Urothelium cell line (cell line): ENCODE results near the gene NAPB.
"Not testable (repeated sequence)": the region's sequence is repeated elsewhere in the genome, so short reads cannot be mapped to it uniquely, and the experiment has no call there.

Experiments used
- DNase-seq: peaks from one replicate; pipeline ENCODE4 v3.0.0; 2011; ENCODE audit warnings: low spot score, mixed read lengths
- FAIRE-seq: peaks from 2 replicates; lab custom pipeline; 2011; peaks lifted over from hg19 to GRCh38; lab: Jason Lieb, UNC

Gene NAPB

GRCh38 chr20:23420943-23421931, at the start of gene NAPB:
Gene NAPB, minus strand, starts transcription at chr20:23421488. Its CDS starts 86 bp downstream, at chr20:23421402.
- peak; percentile 97 for DNase-seq
- FAIRE-seq, result peak; percentile 86

DNA sequence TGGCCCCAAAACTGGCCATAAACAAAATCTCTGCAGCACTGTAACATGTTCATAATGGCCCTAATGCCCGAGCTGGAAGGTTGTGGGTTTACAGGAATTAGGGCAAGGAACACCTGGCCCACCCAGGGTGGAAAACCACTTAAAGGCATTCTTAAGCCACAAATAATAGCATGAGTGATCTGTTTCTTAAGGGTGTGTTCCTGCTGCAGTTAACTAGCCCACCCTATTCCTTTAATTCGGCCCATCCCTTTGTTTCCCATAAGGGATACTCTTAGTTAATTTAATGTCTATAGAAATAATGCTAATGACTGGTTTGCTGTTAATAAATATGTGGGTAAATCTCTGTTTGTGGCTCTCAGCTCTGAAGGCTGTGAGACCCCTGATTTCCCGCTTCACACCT, 45.7 kb upstream of the NAPB start:
- DNase-seq, FAIRE-seq: not testable (repeated sequence)

GRCh38 chr20:23461180-23461579, 39.9 kb upstream of the NAPB start:
- no peak for FAIRE-seq
- no peak for DNase-seq

DNA sequence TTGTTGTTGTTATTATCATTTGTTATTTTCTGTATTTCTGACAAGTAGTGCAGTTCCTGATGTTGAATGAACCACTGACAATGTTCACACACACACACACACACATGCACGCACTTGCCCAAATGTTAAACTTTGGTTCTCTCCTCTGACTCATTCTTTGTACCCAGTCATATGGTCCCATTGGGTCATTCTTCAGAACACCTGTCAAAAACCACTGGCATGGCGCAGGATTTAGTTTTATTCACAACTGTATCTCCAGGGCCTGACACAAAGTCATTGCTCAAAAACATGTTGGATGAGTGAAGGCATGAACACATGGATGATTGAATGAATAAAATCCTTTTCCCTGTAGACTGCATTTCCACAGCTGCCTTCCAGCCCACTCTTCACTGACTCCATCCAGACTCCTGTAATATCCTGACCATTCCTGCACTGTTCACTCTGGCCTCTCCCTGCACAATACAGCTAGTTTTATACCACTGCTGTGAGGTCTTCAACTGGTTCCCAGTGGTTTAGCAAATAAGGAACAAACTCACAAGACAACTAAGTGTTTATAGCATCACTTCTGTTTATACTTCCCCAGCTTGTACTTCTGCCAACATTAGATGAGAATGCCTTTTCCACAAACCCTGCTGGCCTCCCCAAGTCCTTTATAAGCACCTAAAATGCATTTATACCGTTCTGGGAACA, 38.3 kb upstream of the NAPB start:
- no peak for FAIRE-seq
- DNase-seq, result no peak

DNA sequence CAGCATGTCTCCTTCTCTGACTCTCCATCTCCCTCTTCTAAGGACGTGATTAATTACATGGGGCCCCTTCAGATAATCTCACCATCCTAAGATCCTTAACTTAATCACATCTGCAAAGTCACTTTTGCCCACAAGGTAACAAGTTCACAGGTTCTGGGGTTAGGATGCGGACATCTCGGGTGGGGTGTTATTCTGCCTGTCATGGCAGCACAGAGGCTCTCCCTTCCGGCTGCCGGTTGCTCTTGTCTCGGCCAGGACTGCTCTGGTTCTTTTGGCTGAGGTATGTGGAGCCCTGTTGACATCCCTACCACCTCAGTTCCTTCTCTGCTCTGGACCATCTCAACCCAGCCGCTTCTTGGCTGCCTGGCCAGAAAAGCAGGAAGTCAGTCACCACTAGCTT, 35.6 kb upstream of the NAPB start:
- DNase-seq (no peak), FAIRE-seq (no peak)

DNA sequence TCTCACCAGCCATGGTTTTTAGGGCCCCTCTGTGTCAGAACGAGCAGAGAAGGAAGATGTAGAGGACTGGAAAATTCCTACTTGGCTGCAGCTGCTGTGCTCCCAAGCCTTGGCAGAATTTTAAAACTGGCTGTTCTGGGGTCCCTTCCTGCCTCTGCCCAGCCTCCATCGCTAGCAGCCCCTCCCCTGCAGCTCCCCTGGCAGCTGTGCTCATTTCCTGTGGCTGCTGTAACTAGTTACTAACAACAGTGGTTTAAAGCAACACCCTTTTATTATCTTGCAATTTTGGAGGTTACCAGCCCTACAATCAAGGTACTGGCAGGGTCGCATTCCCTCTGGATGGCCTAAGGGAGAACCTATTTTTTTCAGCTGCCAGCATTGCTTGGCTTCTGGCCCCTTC, 35.1 kb upstream of the NAPB start:
- FAIRE-seq (no peak), DNase-seq (no peak)

DNA sequence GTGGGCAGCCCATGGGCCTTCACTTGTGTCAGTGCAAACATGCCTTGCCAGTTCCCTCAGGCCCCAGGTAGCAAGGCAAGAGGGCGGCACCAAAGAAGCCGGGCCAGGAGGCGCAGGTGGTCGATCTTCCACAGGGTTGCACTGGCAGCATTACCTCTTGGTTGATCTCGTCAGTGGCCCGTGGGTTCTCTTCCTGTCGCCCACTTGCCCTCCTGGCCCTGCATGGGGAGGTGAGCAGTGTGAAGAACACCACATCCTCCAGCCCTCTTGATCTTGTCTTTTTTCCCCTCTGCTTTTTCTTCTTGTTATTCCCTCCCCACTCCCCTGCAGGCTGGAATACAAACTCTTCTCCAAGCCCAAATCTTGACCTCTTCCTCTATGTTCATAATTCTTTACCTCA, 34.4 kb upstream of the NAPB start:
- FAIRE-seq (no peak), DNase-seq (no peak)

- DNase-seq (no peak), FAIRE-seq (no peak)
Observed at GRCh38 chr20:23454816-23455215, 33.5 kb upstream of the NAPB start.

DNA sequence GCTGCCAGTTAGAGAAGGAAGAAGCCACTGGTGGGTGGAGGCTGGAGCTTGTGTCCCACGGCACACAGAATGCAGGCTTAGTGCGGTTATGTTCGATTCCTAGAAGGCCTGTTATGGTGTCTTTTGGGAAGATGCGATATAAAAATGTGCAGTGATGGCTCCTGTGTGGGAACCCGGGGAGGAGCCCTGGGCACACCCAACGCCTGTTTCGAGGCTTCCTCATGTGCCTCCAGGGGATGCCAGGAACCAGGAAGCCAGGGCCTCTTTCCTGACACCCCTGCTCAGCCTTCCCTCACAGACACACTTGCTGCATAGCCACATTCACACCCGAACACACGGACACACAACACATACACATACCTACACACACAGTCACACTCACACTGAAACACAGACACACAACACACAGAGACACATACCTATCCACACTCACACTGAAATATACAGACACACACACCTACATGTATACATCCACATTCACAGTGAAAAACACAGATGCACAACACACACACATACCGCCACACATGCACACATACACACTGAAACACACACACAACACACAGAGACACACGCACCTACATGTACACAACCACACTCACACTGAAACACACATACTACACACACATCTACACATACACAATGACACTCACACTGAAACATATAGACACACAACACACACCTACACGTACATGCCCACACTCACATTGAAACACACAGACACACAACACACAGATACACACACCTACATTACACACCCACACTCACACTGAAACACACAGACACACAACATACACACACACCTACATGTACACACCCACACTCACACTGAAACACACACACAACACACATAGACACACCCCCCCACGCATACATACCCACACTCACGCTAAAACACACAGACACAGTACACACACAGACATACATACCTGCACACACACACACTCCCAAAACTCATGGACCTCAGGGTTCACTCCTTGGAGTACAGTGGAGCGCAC, 32.6 kb upstream of the NAPB start:
- no peak for DNase-seq
- peak; percentile 99 for FAIRE-seq

- no peak for FAIRE-seq
Observed at GRCh38 chr20:23452776-23453175, 31.5 kb upstream of the NAPB start, which contains the start of gene CST11. Gene CST11, minus strand, starts transcription at chr20:23452876. Its CDS starts 65 bp downstream, at chr20:23452811.

GRCh38 chr20:23451956-23452487, 30.7 kb upstream of the NAPB start:
- no peak for FAIRE-seq
- DNase-seq, result no peak

More at GRCh38 chr20:23452776-23453175, 31.5 kb upstream of the NAPB start, which contains the start of gene CST11:
- DNase-seq, result no peak

DNA sequence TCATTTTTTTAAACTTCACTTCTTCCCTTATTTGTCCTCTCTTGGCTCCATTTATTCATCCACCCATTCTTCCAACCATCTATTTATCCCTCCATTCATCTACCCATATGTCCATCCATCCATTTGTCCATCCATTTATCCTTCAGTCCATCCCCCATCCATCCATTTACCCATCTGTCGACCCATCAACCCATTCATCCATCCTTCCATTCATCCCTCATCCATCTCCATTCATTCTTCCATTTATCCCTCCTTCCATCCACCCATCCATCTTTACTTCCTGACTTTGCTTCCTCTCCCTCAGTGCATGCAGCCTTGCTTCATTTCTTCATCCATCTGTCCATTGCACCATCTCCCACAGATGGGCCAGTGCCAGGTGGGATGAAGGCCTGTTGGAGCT, 29.6 kb upstream of the NAPB start:
- DNase-seq (no peak), FAIRE-seq (no peak)

DNA sequence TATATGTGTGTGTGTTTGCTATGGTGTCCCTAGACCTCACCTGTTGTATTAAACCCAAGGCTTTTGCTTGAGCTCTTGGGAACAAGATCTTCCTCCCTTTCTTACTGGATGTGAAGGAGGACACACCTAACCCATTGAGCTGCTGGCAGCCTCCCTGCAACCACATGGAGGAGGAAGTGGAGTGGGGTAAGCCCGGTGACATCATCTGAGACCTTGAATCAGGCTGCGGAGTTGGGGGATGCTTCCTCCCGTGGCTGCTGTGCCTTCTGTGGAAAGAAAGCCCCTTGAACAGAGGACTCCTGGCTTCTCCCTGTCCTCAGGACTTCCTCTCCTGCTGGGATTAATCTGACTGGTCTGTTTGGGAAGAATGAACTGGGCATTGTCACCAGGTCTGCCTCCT, 28.1 kb upstream of the NAPB start:
- DNase-seq, result no peak
- FAIRE-seq, result peak; percentile 17

DNA sequence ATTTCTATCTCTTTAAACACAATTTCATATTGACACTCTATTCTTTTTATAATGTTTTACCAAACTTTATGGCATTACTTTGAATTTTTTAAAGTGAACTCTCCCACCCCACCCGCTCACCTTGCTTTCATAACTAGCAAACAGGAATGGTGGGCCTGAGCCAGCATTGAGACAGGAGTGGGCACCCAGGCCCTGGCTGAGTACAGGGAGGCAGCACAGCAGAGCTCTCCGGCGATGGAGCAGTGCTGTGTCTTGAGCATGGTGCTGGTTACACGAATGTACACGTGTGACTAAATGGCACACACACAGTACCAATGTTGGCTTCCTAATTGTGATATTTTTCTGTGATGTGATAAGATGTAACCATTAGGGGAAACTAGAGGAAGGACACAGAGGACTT, 26.9 kb upstream of the NAPB start:
- FAIRE-seq (no peak), DNase-seq (no peak)

DNA sequence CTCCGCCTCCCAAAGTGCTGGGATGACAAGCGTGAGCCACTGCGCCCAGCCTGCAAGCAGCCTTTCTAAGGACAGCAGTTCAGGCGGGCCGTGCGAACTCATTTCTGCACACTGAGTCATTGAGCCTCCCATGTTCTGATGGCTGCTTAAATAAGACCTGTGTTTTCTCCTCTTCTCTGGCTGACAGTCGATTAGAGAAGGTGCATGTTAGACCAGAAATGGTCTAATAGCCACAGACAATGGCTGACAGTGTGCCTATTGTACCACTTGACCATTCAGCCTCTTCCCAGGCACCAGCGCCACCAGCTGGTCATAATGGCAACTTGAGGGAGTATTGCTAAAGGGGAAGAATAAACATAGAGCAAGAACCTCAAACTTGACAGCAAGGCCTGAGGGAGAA, 25.2 kb upstream of the NAPB start:
- FAIRE-seq (peak; percentile 53), DNase-seq (peak; percentile 56)

- peak; percentile 70 for DNase-seq
- no peak for FAIRE-seq
Observed at GRCh38 chr20:23445596-23446217, 24.4 kb upstream of the NAPB start.

- FAIRE-seq, result no peak
Observed at GRCh38 chr20:23444859-23445258, 23.6 kb upstream of the NAPB start.

DNA sequence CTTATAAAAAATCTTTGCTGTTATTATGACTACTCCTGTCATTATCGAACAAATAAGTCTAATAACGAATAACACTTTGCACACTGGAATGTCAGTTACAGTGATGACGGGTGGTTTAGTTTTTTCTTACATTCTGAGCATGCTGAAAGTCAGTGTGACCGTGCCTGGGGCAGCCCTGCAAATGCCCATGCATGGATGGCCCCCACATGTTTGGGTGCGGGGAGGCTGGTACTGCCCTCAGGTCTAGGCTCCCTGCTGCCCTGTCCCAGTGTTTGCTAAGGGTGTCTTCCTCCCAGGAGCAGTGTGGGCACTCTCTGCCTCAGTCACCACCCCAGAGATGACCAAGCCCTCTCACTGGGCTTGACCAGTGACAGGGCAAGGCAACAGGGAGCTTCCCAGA, 21.1 kb upstream of the NAPB start:
- FAIRE-seq (no peak), DNase-seq (no peak)

More at GRCh38 chr20:23444859-23445258, 23.6 kb upstream of the NAPB start:
- no peak for DNase-seq

DNA sequence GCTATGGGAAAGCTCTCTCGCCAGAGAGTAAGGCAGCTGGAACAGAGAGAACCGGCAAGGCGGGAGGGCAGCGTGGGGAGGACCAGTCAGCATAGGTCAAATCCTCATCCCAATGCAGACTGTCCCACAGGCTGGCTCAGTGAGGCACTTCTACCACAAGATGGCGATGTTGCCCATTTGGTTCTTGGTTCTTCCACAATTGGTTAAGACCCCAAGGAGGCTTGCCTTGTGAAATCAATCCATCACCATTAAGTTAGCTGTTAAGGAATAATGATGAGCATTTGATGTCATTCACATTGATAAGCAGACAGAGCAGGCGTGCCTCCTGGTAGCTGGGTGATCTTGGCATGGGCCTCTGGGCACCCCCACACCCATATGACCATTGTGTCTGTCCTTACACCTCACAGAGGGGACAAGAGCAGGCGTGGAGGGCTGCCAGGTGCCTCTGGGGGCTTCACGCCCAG, 20.6 kb upstream of the NAPB start:
- FAIRE-seq (peak; percentile 59), DNase-seq (peak; percentile 79)

DNA sequence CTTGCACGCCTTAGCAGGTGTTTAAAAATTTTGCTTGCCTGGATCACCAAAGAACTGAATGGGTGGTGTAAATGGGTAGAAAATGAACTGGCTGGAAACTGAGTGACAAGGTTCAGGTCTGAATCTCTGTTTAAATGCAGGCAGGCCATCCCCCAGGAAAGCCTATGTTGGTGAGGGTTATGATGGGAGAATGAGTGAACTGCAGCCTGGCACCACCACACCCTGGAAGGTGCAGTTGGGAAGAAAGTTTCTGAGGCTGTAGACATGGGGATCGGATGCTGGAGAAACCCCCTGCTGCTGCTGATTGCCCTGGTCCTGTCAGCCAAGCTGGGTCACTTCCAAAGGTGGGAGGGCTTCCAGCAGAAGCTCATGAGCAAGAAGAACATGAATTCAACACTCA, 18.7 kb upstream of the NAPB start:
- DNase-seq (no peak), FAIRE-seq (no peak)
